HCT116 (cell line): Measurements from ENCODE around the gene ZNF438. TPM values are rescaled to one million over a fixed set of nuclear protein-coding genes. Genes with fewer than 3 reads are reported as not detected.
"Not testable (repeated sequence)": the region's sequence is repeated elsewhere in the genome, so short reads cannot be mapped to it uniquely, and the experiment has no call there.

Experiments used
- ATAC-seq: fragments of 200-7000 bp; cut with Tn5 transposase; 2 replicates; pipeline ENCODE4 v1.9.1; 2020; ENCODE audit warnings: mild to moderate bottlenecking, moderate library complexity
- BruUV-seq: library from RNA; stranded (reverse); fragments of 400-500 nt; replicated peaks from 2 replicates; lab custom pipeline; 2021; lab: Mats Ljungman, UMichigan
- CTCF ChIA-PET: fragments of 300-600 bp; sonication (Branson Sonifier 250); formaldehyde crosslinking; loops from one replicate; lab custom pipeline; 2021; ENCODE audit warnings: antibody characterized with exemption; lab: Charles Lee
- POLR2A ChIA-PET: fragments of 300-600, 350-600 bp; sonication (Branson Sonifier 250); formaldehyde crosslinking; loops from one replicate; lab custom pipeline; 2021; ENCODE audit warnings: antibody characterized with exemption; lab: Charles Lee
- RAD21 ChIA-PET, 2 experiments: fragments of 300-600 bp; sonication (Branson Sonifier 250); formaldehyde crosslinking; loops; one replicate each; lab custom pipeline; 2023; ENCODE audit warnings: low total read pairs in 2 of 2; ENCODE audit not compliant: uncharacterized antibody in 2 of 2, unreplicated experiment in 2 of 2, low non-redundant PET in 1 of 2; lab: Charles Lee
- DNase-seq: peaks from one replicate; pipeline ENCODE4 v3.0.0-alpha.2; 2010; ENCODE audit warnings: low read depth, low spot score
- H2AFZ ChIP-seq: fragments of 200-600 bp; shearing (Covaris generic), sonication (generic); 2 replicates; pipeline ENCODE4 v1.6.1; 2017; ENCODE audit warnings: low read depth, mixed run types, mixed read lengths, antibody characterized with exemption, low read length; ENCODE audit not compliant: poor library complexity, severe bottlenecking
- H3K27ac ChIP-seq: 2 replicates; pipeline ENCODE4 v1.5.1; 2012; ENCODE audit warnings: low read depth, low read length
- H3K27me3 ChIP-seq: fragments of 200-600 bp; sonication (generic); 2 replicates; pipeline ENCODE4 v1.6.1; 2016; ENCODE audit warnings: mixed run types, low read length, mixed read lengths; ENCODE audit not compliant: insufficient read depth
- H3K36me3 ChIP-seq, 2 experiments: fragments of 200-500 bp in 1 of 2; fragments of 200-600 bp in 1 of 2; sonication (Bioruptor generic) in 1 of 2; sonication (generic) in 1 of 2; 2 replicates each; pipeline versions ENCODE4 v1.5.1 to v1.6.1; 2014 to 2016; ENCODE audit warnings: low read length in 2 of 2, inconsistent platforms in 1 of 2, mixed read lengths in 1 of 2, mixed run types in 1 of 2; ENCODE audit not compliant: insufficient read depth in 2 of 2, control insufficient read depth in 1 of 2
- H3K4me1 ChIP-seq, 2 experiments: fragments of 200-600 bp in 1 of 2; sonication (generic) in 1 of 2; 2 replicates each; pipeline versions ENCODE4 v1.5.1 to v1.6.1; 2012 to 2017; ENCODE audit warnings: low read length in 2 of 2, inconsistent platforms in 1 of 2, mild to moderate bottlenecking in 1 of 2, mixed read lengths in 1 of 2, mixed run types in 1 of 2, moderate library complexity in 1 of 2; ENCODE audit not compliant: insufficient read depth in 2 of 2, control insufficient read depth in 1 of 2
- H3K4me2 ChIP-seq: fragments of 200-600 bp; sonication (generic); 2 replicates; pipeline ENCODE4 v1.6.1; 2017; ENCODE audit warnings: mixed run types, low read length, mixed read lengths
- H3K4me3 ChIP-seq, 2 experiments: fragments of 200-600 bp in 1 of 2; sonication (generic) in 1 of 2; replicated peaks in 1 of 2; 2 replicates each; pipeline ENCODE4 v1.5.1; 2011 to 2016; ENCODE audit warnings: low read length in 2 of 2, control low read depth in 1 of 2, low read depth in 1 of 2, mild to moderate bottlenecking in 1 of 2, mixed read lengths in 1 of 2, mixed run types in 1 of 2
- H3K79me2 ChIP-seq: fragments of 200-600 bp; sonication (generic); 2 replicates; pipeline ENCODE4 v1.6.1; 2017; ENCODE audit warnings: mild to moderate bottlenecking, mixed run types, low read length, moderate library complexity, mixed read lengths; ENCODE audit not compliant: insufficient read depth
- H3K9ac ChIP-seq: fragments of 200-600 bp; sonication (generic); 2 replicates; pipeline ENCODE4 v1.6.1; 2016; ENCODE audit warnings: low read length, mixed read lengths
- H3K9me2 ChIP-seq: fragments of 200-600 bp; sonication (generic), shearing (Covaris generic); 2 replicates; pipeline ENCODE4 v1.6.1; 2017; ENCODE audit warnings: mixed run types, mild to moderate bottlenecking, moderate library complexity; ENCODE audit not compliant: insufficient read depth
- H3K9me3 ChIP-seq, 2 experiments: fragments of 200-500 bp in 1 of 2; fragments of 200-600 bp in 1 of 2; sonication (Bioruptor generic) in 1 of 2; sonication (generic) in 1 of 2; 2 replicates each; pipeline ENCODE4 v1.6.1; 2014 to 2017; ENCODE audit warnings: low read length in 2 of 2, mixed read lengths in 2 of 2, inconsistent platforms in 1 of 2, low read depth in 1 of 2, mild to moderate bottlenecking in 1 of 2, mixed run types in 1 of 2, moderate library complexity in 1 of 2; ENCODE audit not compliant: control insufficient read depth in 1 of 2, insufficient read depth in 1 of 2
- H4K20me1 ChIP-seq: fragments of 200-600 bp; sonication (generic), shearing (Covaris generic); 2 replicates; pipeline ENCODE4 v1.6.1; 2017; ENCODE audit warnings: mixed run types, mild to moderate bottlenecking, moderate library complexity; ENCODE audit not compliant: insufficient read depth
- ATF3 ChIP-seq: IDR thresholded peaks from 2 replicates; pipeline ENCODE4 v1.6.1; 2012
- CBX3 ChIP-seq: IDR thresholded peaks from 2 replicates; pipeline ENCODE4 v1.6.1; 2012; ENCODE audit warnings: low read depth
- CTCF ChIP-seq, 3 experiments: fragments of 200-600 bp in 1 of 3; sonication (generic) in 1 of 3; IDR thresholded peaks in 2 of 3; conservative IDR thresholded peaks in 1 of 3; 2 replicates each; pipeline ENCODE4 v1.5.1; 2012 to 2017; ENCODE audit warnings: low read depth in 2 of 3, low read length in 2 of 3, antibody characterized with exemption in 1 of 3, borderline replicate concordance in 1 of 3, control low read depth in 1 of 3, mild to moderate bottlenecking in 1 of 3, mixed read lengths in 1 of 3, mixed run types in 1 of 3, moderate library complexity in 1 of 3; ENCODE audit not compliant: insufficient read depth in 1 of 3
- ELF1 ChIP-seq: IDR thresholded peaks from 2 replicates; pipeline ENCODE4 v1.6.1; 2012; ENCODE audit warnings: low read depth, borderline replicate concordance
- EZH2 ChIP-seq: fragments of 200-600 bp; sonication (generic); IDR thresholded peaks from 2 replicates; pipeline ENCODE4 v1.6.1; 2017; ENCODE audit warnings: antibody characterized with exemption, mixed run types
- JUND ChIP-seq: IDR thresholded peaks from 2 replicates; pipeline ENCODE4 v1.6.1; 2012
- MAX ChIP-seq: IDR thresholded peaks from 2 replicates; pipeline ENCODE4 v1.6.1; 2012
- POLR2AphosphoS5 ChIP-seq: IDR thresholded peaks from 2 replicates; pipeline ENCODE4 v1.6.1; 2011; ENCODE audit warnings: mild to moderate bottlenecking, low read depth, low read length, moderate library complexity
- RAD21 ChIP-seq: IDR thresholded peaks from 2 replicates; pipeline ENCODE4 v1.6.1; 2012; ENCODE audit warnings: low read depth, mild to moderate bottlenecking
- SIN3A ChIP-seq: IDR thresholded peaks from 2 replicates; pipeline ENCODE4 v1.6.1; 2012; ENCODE audit warnings: low read depth
- SP1 ChIP-seq: IDR thresholded peaks from 2 replicates; pipeline ENCODE4 v1.6.1; 2012; ENCODE audit warnings: low read depth
- TCF7L2 ChIP-seq: IDR thresholded peaks from 2 replicates; pipeline ENCODE4 v1.7.0; 2011; ENCODE audit warnings: borderline replicate concordance, inconsistent platforms; ENCODE audit not compliant: insufficient read depth, insufficient read length; ENCODE audit errors: extremely low read depth
- YY1 ChIP-seq: IDR thresholded peaks from 2 replicates; pipeline ENCODE4 v1.6.1; 2011; ENCODE audit warnings: low read length, low read depth, moderate library complexity, mild to moderate bottlenecking; ENCODE audit not compliant: insufficient replicate concordance; ENCODE audit errors: extremely low read depth
- ZFX ChIP-seq: fragments of 450-650 bp; IDR thresholded peaks from 2 replicates; pipeline ENCODE4 v1.6.1; 2017
- ZNF274 ChIP-seq: fragments of 200-500 bp; sonication (Bioruptor generic); IDR thresholded peaks from 2 replicates; pipeline ENCODE4 v1.6.1; 2014; ENCODE audit warnings: mild to moderate bottlenecking, low read depth, low read length, inconsistent platforms
- intact Hi-C: fragments of 100-400 bp; cut with micrococcal nuclease; formaldehyde crosslinking; loops from 2 replicates; pipeline ENCODE4 v1.10.0; 2022
- total RNA-seq: library from RNA; stranded (reverse); gene quantifications from one replicate; pipeline ENCODE4 v1.2.1, GENCODE V29; 2021; ENCODE audit not compliant: unreplicated experiment

The ZNF438 gene
- total RNA-seq, 1 experiment from 2014 or later, result 3.3 TPM

- TF ChIP-seq ELF1 (no peak), MAX (no peak)
Measured at GRCh38 chr10:30931094-30931493, 100.6 kb downstream of the ZNF438 start (continued).

GRCh38 chr10:30929901-30930520 is 101.7 kb downstream of the ZNF438 start:
- Histone ChIP-seq H3K4me1 (no peaks in the 10 kb centered on the region), H3K9me3 (no peaks in the 10 kb centered on the region; a peak in 1 of 4 replicates), H4K20me1 (no peaks in the 10 kb centered on the region), H3K27ac (no peak overlapping the region), H3K79me2 (no peaks in the 10 kb centered on the region), H3K4me2 (no peak overlapping the region)
- POLR2A ChIA-PET, result no interaction called here
- CTCF ChIA-PET, result no interaction called here
- TF ChIP-seq RAD21 (no peak), CTCF (IDR thresholded peaks at IDR 0.05 in 2 of 3, conservative IDR thresholded peaks at IDR 0.05 in 1 of 3; ENCODE audit: borderline replicate concordance in 1 of 3, insufficient read depth in 1 of 3, low read depth in 2 of 3, low read length in 2 of 3) (no peak), CBX3 (no peak), TCF7L2 (no peak), ZNF274 (no peak), MAX (no peak), ATF3 (no peak), EZH2 (no peak), ZFX (no peak), SP1 (no peak), YY1 (no peak), JUND (no peak), SIN3A (no peak), POLR2AphosphoS5 (no peak)
- TF ChIP-seq, all 23 proteins: peak for 0
- RAD21 ChIA-PET, result no interaction called here
- intact Hi-C loops, result no loop called here
- H2AFZ ChIP-seq, result no peak overlapping the region
- no peaks in the 10 kb centered on the region for H3K9me2 ChIP-seq
- DNase-seq (no peak), ATAC-seq (no peak)
- no peak overlapping the region for H3K9ac ChIP-seq
- H3K36me3 ChIP-seq, result no peaks in the 10 kb centered on the region
- no peaks in the 10 kb centered on the region for H3K27me3 ChIP-seq
- no TSS peak for BruUV-seq
- H3K4me3 ChIP-seq, result no peak overlapping the region

GRCh38 chr10:30929311-30929729 is 102.3 kb downstream of the ZNF438 start:
- H3K9me3 ChIP-seq, H3K79me2 ChIP-seq, CTCF ChIA-PET, H3K27ac ChIP-seq, H4K20me1 ChIP-seq, RAD21 ChIA-PET, H3K4me2 ChIP-seq, H3K4me3 ChIP-seq, H3K4me1 ChIP-seq, intact Hi-C loops, DNase-seq, H2AFZ ChIP-seq, H3K36me3 ChIP-seq, H3K9me2 ChIP-seq, BruUV-seq, H3K27me3 ChIP-seq, H3K9ac ChIP-seq, POLR2A ChIA-PET, ATAC-seq: not testable (repeated sequence)
